Neutrophil (primary cell): ENCODE measurements around the gene TMEM91.

Experiments used
- H3K27ac ChIP-seq: fragments of 200-600 bp; sonication (generic); 2 replicates; pipeline ENCODE4 v1.5.1; 2016; ENCODE audit warnings: mild to moderate bottlenecking, moderate library complexity
- H3K27me3 ChIP-seq: fragments of 200-600 bp; sonication (generic); 2 replicates; pipeline ENCODE4 v1.6.0; 2016; ENCODE audit warnings: mild to moderate bottlenecking
- H3K36me3 ChIP-seq: fragments of 200-600 bp; sonication (generic); 2 replicates; pipeline ENCODE4 v1.5.1; 2017
- H3K4me1 ChIP-seq, 2 experiments: fragments of 200-600 bp in 1 of 2; sonication (generic) in 1 of 2; 1 replicate in 1 of 2; 2 replicates in 1 of 2; pipeline versions ENCODE4 v1.5.1 to v1.6.1; 2013 to 2016; ENCODE audit warnings: low read depth in 1 of 2, low read length in 1 of 2, mild to moderate bottlenecking in 1 of 2, moderate library complexity in 1 of 2; ENCODE audit not compliant: control insufficient read depth in 1 of 2, insufficient read depth in 1 of 2
- H3K4me3 ChIP-seq, 2 experiments: fragments of 200-600 bp in 1 of 2; sonication (generic) in 1 of 2; 1 replicate in 1 of 2; 2 replicates in 1 of 2; pipeline ENCODE4 v1.5.1; 2013 to 2016; ENCODE audit warnings: low read depth in 1 of 2, low read length in 1 of 2, mild to moderate bottlenecking in 1 of 2, moderate library complexity in 1 of 2
- H3K9me3 ChIP-seq: fragments of 200-600 bp; sonication (generic); 2 replicates; pipeline ENCODE4 v1.5.1; 2016
- TF ChIP-seq, protein P1 (sequence below): fragments of 200-600 bp; sonication (generic); IDR thresholded peaks from 2 replicates; pipeline ENCODE4 v1.5.1; 2016; ENCODE audit warnings: antibody characterized with exemption

The TMEM91 gene

DNA sequence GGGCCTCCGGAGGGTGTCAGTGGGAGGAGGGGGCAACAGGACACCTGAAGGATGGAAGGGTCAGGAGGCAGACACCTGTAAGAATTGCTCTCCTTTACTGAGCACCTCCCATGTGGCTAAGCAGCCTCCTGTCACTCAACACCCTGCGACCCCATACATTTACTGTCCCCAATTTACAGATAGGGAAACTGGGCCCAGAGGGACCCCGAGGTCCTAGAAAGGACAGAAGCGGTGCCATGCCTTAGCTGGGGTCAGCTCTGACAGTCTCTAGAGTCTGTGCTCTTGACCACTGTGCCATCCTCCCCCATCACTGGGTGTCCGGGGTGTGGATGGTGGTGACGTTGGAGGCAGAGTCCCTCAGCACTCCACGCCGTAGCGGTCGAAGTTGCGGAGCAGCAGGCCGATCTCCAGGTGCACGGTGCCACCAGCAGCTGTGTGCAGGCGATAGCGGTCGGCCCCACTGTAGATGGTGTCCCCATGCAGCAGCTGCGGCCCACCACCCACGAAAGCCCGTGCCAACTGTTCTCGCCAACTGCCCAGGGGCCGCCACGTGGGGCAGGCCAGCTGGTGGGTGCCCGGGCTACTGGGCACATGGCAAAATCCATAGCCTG lies 21.9 kb upstream of the TMEM91 start:
- peak overlapping the region; percentile 98 for H3K27ac ChIP-seq
- no peaks in the 10 kb centered on the region for H3K9me3 ChIP-seq
- TF ChIP-seq, protein P1, sequence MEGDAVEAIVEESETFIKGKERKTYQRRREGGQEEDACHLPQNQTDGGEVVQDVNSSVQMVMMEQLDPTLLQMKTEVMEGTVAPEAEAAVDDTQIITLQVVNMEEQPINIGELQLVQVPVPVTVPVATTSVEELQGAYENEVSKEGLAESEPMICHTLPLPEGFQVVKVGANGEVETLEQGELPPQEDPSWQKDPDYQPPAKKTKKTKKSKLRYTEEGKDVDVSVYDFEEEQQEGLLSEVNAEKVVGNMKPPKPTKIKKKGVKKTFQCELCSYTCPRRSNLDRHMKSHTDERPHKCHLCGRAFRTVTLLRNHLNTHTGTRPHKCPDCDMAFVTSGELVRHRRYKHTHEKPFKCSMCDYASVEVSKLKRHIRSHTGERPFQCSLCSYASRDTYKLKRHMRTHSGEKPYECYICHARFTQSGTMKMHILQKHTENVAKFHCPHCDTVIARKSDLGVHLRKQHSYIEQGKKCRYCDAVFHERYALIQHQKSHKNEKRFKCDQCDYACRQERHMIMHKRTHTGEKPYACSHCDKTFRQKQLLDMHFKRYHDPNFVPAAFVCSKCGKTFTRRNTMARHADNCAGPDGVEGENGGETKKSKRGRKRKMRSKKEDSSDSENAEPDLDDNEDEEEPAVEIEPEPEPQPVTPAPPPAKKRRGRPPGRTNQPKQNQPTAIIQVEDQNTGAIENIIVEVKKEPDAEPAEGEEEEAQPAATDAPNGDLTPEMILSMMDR = no peak
- H3K4me1 ChIP-seq = peaks cover 64 to 71% of the 10 kb centered on the region in 2 experiments
- peak overlapping the region; percentile 98 to 100 for H3K4me3 ChIP-seq
- H3K27me3 ChIP-seq = no peaks in the 10 kb centered on the region
- peaks cover 19% of the 10 kb centered on the region for H3K36me3 ChIP-seq

DNA sequence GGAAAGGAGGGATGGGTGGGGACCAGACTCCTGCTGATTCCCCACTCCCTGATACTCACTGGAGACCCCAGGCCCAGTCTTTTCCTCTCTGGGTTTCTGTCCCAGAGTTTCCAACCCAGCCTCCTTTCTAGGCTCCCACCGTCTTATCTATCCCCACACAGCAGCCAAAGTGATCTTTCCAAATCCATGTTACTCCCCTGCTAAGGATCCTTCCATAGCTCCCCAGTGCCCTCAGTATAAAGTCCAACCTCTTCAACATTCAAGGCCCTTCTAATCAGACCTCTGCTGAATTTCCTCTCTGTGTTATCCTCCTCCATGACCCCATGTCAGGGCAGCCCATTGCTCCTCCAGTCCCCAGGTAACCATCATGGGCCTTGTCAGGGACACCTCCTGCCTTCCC lies 21.3 kb upstream of the TMEM91 start:
- H3K9me3 ChIP-seq = no peaks in the 10 kb centered on the region
- H3K4me3 ChIP-seq = peak overlapping the region in 1 of 2 experiments; percentile 98
- TF ChIP-seq, protein P1 = no peak
- peak overlapping the region; percentile 98 for H3K27ac ChIP-seq
- H3K27me3 ChIP-seq = no peaks in the 10 kb centered on the region
- H3K36me3 ChIP-seq = peaks cover 19% of the 10 kb centered on the region
- peaks cover 58 to 65% of the 10 kb centered on the region in 2 experiments for H3K4me1 ChIP-seq

DNA sequence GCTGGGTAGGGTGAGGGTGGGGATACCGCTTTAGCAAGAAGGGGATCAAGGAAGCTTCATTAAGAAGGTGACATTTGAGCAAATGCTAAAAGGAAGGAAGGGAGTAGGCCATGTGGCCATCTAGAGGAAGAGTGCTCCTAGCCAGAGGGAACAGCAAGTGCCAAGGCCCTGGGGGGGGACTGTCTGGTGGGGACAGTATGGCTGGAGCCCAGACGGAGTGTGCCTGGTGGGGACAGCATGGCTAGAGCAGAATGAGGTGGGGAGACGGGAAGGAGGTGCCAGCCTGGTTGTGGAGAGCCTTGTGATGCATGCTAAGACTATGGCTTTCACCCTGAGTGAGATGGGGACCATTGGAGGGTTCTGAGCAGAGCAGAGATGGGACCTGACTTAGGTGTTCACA lies 20.5 kb upstream of the TMEM91 start:
- peaks cover 19% of the 10 kb centered on the region for H3K36me3 ChIP-seq
- peaks cover 51 to 57% of the 10 kb centered on the region in 2 experiments for H3K4me1 ChIP-seq
- no peaks in the 10 kb centered on the region for H3K9me3 ChIP-seq
- H3K27me3 ChIP-seq = no peaks in the 10 kb centered on the region
- H3K4me3 ChIP-seq = peak overlapping the region in 1 of 2 experiments; percentile 21
- H3K27ac ChIP-seq = peak overlapping the region; percentile 98
- TF ChIP-seq, protein P1 = no peak

DNA sequence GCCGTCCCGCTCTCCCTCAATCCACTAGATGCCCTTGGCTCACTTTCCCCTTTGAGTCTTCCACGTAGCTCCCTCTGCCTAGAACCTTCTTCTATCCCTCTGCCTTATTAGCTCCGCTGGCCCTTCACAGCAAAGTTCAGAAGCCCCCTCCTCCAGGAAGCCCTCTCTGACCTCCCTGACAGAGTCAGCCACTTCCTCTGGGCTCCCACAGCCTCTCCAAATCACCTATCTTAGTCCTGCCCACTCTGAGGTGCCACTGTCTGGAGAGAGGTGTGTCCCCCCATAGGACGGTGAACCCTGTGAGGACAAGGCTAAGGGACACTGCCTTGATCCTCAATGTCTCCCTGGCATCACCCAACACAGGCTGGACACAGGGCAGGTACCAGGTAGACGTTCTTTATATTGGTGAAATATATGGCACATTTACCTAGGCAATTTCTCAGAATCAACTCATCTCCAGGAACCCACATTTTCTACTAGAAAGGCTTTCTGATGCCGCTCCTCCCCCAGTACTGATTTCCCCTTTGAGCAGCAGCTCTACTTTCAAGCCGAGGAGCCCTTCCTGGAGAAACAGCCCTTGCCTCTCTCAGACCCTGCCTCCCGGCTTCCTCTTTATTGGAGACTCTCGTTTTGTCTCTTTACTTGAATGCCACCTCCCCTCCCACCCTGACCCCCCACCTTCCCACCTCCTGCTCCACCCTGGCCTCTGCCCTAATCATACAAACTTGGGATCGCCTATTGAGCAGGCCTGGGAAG lies 19.2 kb upstream of the TMEM91 start:
- H3K9me3 ChIP-seq = no peaks in the 10 kb centered on the region
- H3K4me1 ChIP-seq = peaks cover 52 to 54% of the 10 kb centered on the region in 2 experiments
- peak overlapping the region; percentile 17 to 21 for H3K4me3 ChIP-seq
- no peaks in the 10 kb centered on the region for H3K27me3 ChIP-seq
- H3K36me3 ChIP-seq = peaks cover 19% of the 10 kb centered on the region
- TF ChIP-seq, protein P1 = no peak
- peak overlapping the region; percentile 98 for H3K27ac ChIP-seq

DNA sequence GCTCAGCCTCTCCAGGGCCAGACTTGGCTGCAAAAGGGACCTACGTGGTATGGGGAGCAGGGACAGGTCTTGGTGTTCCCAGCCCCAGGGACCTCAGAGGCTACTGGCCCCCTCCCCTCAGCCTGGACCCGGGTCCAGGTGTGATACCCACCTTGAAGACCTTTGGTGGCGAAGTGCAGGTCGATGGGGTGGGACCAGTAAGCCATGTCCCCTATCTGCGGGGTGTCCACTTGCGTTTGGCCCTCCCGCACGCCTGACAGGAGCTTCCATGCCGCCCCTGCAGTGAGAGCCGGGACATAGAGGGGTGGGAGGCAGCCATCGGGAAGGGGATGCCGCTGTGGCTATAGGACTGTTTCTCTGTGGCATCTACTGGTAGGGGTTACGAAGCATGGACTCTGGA lies 18.6 kb upstream of the TMEM91 start:
- Histone ChIP-seq H3K4me3 (peak overlapping the region in 1 of 2 experiments; percentile 21), H3K9me3 (no peaks in the 10 kb centered on the region), H3K36me3 (peaks cover 19% of the 10 kb centered on the region), H3K4me1 (peaks cover 58 to 60% of the 10 kb centered on the region in 2 experiments), H3K27me3 (no peaks in the 10 kb centered on the region), H3K27ac (peak overlapping the region; percentile 98)
- TF ChIP-seq, protein P1 = no peak
